Astrocyte (in vitro differentiated cells and primary cell): Measurements from ENCODE around the gene RD3L. TPM values are rescaled to one million over a fixed set of nuclear protein-coding genes. Genes with fewer than 3 reads are reported as not detected.

Experiments
- DNase-seq: peaks from one replicate; pipeline ENCODE4 v3.0.0-alpha.2; 2010; ENCODE audit warnings: low read depth
- FAIRE-seq: peaks from 2 replicates; lab custom pipeline; 2011; peaks lifted over from hg19 to GRCh38; lab: Jason Lieb, UNC
- H2AFZ ChIP-seq: 2 replicates; pipeline ENCODE4 v1.6.0; 2012; ENCODE audit warnings: low read depth, low read length, inconsistent platforms
- H3K27ac ChIP-seq: 2 replicates; pipeline ENCODE4 v1.5.1; 2011; ENCODE audit warnings: low read depth, low read length, inconsistent platforms
- H3K27me3 ChIP-seq: 2 replicates; pipeline ENCODE4 v1.6.0; 2011; ENCODE audit warnings: low read length, inconsistent platforms; ENCODE audit not compliant: insufficient read depth
- H3K36me3 ChIP-seq: 2 replicates; pipeline ENCODE4 v1.5.1; 2011; ENCODE audit warnings: low read length, inconsistent platforms; ENCODE audit not compliant: insufficient read depth
- H3K4me1 ChIP-seq: 2 replicates; pipeline ENCODE4 v1.5.1; 2011; ENCODE audit warnings: low read length, inconsistent platforms; ENCODE audit not compliant: insufficient read depth
- H3K4me2 ChIP-seq: 2 replicates; pipeline ENCODE4 v1.6.0; 2012; ENCODE audit warnings: low read length, inconsistent platforms
- H3K4me3 ChIP-seq: 2 replicates; pipeline ENCODE4 v1.5.1; 2011; ENCODE audit warnings: low read depth, mild to moderate bottlenecking, low read length, inconsistent platforms; ENCODE audit not compliant: insufficient read depth
- H3K79me2 ChIP-seq: 2 replicates; pipeline ENCODE4 v1.6.0; 2012; ENCODE audit warnings: mild to moderate bottlenecking, low read length, inconsistent platforms; ENCODE audit not compliant: insufficient read depth
- H3K9ac ChIP-seq: 2 replicates; pipeline ENCODE4 v1.6.0; 2012; ENCODE audit warnings: mild to moderate bottlenecking, low read length, inconsistent platforms
- H3K9me3 ChIP-seq: 2 replicates; pipeline ENCODE4 v1.5.1; 2012; ENCODE audit warnings: low read depth, mild to moderate bottlenecking, low read length, inconsistent platforms; ENCODE audit not compliant: insufficient read depth
- H4K20me1 ChIP-seq: 2 replicates; pipeline ENCODE4 v1.6.0; 2012; ENCODE audit warnings: low read length, inconsistent platforms; ENCODE audit not compliant: insufficient read depth
- H3K27ac Mint-ChIP-seq: one replicate; pipeline ENCODE4 v1.8.0; 2021; ENCODE audit warnings: mild to moderate bottlenecking, mixed read lengths; ENCODE audit not compliant: unreplicated experiment
- H3K27me3 Mint-ChIP-seq: one replicate; pipeline ENCODE4 v1.8.0; 2021; ENCODE audit warnings: low read depth, mixed read lengths; ENCODE audit not compliant: unreplicated experiment
- H3K36me3 Mint-ChIP-seq: one replicate; pipeline ENCODE4 v1.8.0; 2021; ENCODE audit warnings: low read depth, mixed read lengths; ENCODE audit not compliant: unreplicated experiment
- H3K4me1 Mint-ChIP-seq: one replicate; pipeline ENCODE4 v1.8.0; 2021; ENCODE audit warnings: low read depth, mixed read lengths; ENCODE audit not compliant: unreplicated experiment
- H3K4me3 Mint-ChIP-seq: one replicate; pipeline ENCODE4 v1.8.0; 2021; ENCODE audit warnings: mild to moderate bottlenecking, moderate library complexity, mixed read lengths; ENCODE audit not compliant: unreplicated experiment
- H3K9me3 Mint-ChIP-seq: one replicate; pipeline ENCODE4 v1.8.0; 2021; ENCODE audit warnings: mild to moderate bottlenecking, mixed read lengths; ENCODE audit not compliant: unreplicated experiment
- EZH2 ChIP-seq: IDR thresholded peaks from 2 replicates; pipeline ENCODE4 v1.6.1; 2012; ENCODE audit warnings: mild to moderate bottlenecking, low read length, inconsistent platforms; ENCODE audit not compliant: insufficient read depth
- total RNA-seq: library from RNA; stranded (reverse); gene quantifications from 2 replicates; pipeline ENCODE4 v1.2.1, GENCODE V29; 2021
- TF ChIP-seq, protein P1 (sequence below): IDR thresholded peaks from 2 replicates; pipeline ENCODE4 v1.5.1; 2011; ENCODE audit warnings: low read depth, mild to moderate bottlenecking, inconsistent platforms, low read length, moderate library complexity; ENCODE audit not compliant: insufficient read depth

The RD3L gene
- total RNA-seq, 1 donor from 2014 or later = not detected

DNA sequence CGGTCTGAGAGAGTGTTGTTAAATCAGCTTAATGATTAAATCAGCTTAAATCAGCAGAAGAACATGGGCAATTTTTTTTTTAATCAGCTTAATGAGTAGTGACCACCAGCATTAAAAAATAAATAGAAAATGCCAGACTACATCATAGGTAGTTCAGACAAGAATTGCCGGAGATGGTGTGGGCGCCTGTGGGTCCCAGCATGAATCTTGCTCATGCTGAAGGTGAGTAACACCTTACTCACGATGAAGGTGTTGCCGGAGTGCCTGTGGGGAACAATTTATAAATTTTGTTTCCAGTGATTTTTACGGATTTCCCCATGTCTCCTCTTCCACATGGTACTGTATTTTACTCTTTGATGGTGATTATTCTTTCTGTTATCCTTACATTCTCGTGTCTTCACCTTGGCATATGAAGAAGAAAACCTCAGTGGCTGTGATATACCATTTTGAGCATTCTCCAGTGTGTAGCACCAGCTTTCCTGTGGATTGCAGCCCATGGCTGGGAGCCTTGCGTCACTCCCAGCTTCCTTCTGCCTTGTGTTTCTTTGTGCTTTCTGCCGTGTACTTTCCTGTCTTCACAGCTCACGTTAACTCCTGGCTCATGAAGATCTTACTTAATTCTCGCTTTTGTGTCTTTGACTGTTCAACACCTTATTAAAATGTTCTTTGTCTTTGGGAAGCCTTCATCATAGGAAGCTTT lies 9.4 kb downstream of the RD3L start:
- no peak overlapping the region for H3K9ac ChIP-seq
- no peaks in the 10 kb centered on the region for H4K20me1 ChIP-seq
- no peaks in the 10 kb centered on the region for H3K4me1 ChIP-seq
- H3K4me3 Mint-ChIP-seq = no peak overlapping the region
- H3K79me2 ChIP-seq = no peaks in the 10 kb centered on the region
- FAIRE-seq = no peak
- TF ChIP-seq, protein P1, sequence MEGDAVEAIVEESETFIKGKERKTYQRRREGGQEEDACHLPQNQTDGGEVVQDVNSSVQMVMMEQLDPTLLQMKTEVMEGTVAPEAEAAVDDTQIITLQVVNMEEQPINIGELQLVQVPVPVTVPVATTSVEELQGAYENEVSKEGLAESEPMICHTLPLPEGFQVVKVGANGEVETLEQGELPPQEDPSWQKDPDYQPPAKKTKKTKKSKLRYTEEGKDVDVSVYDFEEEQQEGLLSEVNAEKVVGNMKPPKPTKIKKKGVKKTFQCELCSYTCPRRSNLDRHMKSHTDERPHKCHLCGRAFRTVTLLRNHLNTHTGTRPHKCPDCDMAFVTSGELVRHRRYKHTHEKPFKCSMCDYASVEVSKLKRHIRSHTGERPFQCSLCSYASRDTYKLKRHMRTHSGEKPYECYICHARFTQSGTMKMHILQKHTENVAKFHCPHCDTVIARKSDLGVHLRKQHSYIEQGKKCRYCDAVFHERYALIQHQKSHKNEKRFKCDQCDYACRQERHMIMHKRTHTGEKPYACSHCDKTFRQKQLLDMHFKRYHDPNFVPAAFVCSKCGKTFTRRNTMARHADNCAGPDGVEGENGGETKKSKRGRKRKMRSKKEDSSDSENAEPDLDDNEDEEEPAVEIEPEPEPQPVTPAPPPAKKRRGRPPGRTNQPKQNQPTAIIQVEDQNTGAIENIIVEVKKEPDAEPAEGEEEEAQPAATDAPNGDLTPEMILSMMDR = no peak
- TF ChIP-seq EZH2 = no peak
- H2AFZ ChIP-seq = no peak overlapping the region
- no peaks in the 10 kb centered on the region for H3K36me3 Mint-ChIP-seq
- no peaks in the 10 kb centered on the region for H3K36me3 ChIP-seq
- H3K9me3 Mint-ChIP-seq = no peaks in the 10 kb centered on the region
- no peak overlapping the region for H3K27ac ChIP-seq
- no peaks in the 10 kb centered on the region for H3K4me1 Mint-ChIP-seq
- H3K9me3 ChIP-seq = no peaks in the 10 kb centered on the region
- DNase-seq = no peak
- H3K27me3 Mint-ChIP-seq = peaks cover 4% of the 10 kb centered on the region
- no peak overlapping the region for H3K4me3 ChIP-seq
- H3K4me2 ChIP-seq = no peak overlapping the region
- H3K27me3 ChIP-seq = peaks cover 21% of the 10 kb centered on the region
- no peak overlapping the region for H3K27ac Mint-ChIP-seq

GRCh38 chr14:103931422-103931821 lies 10.9 kb downstream of the RD3L start:
- TF ChIP-seq EZH2 = no peak
- TF ChIP-seq, protein P1 = no peak
- H3K27ac ChIP-seq = no peak overlapping the region
- no peaks in the 10 kb centered on the region for H3K9me3 Mint-ChIP-seq
- no peak overlapping the region for H3K27ac Mint-ChIP-seq
- no peak overlapping the region for H3K4me3 ChIP-seq
- DNase-seq (no peak), FAIRE-seq (no peak)
- no peaks in the 10 kb centered on the region for H4K20me1 ChIP-seq
- no peak overlapping the region for H3K4me2 ChIP-seq
- peaks cover 14% of the 10 kb centered on the region for H3K27me3 ChIP-seq
- no peak overlapping the region for H3K4me3 Mint-ChIP-seq
- no peaks in the 10 kb centered on the region for H3K36me3 ChIP-seq
- H3K27me3 Mint-ChIP-seq = peaks cover 1% of the 10 kb centered on the region
- no peak overlapping the region for H3K9ac ChIP-seq
- no peaks in the 10 kb centered on the region for H3K9me3 ChIP-seq
- no peaks in the 10 kb centered on the region for H3K79me2 ChIP-seq
- no peaks in the 10 kb centered on the region for H3K4me1 ChIP-seq
- H3K4me1 Mint-ChIP-seq = no peaks in the 10 kb centered on the region
- H3K36me3 Mint-ChIP-seq = no peaks in the 10 kb centered on the region
- no peak overlapping the region for H2AFZ ChIP-seq

- no peaks in the 10 kb centered on the region for H3K4me1 ChIP-seq
- H3K9me3 Mint-ChIP-seq = no peaks in the 10 kb centered on the region
- no peaks in the 10 kb centered on the region for H3K79me2 ChIP-seq
- no peaks in the 10 kb centered on the region for H3K4me1 Mint-ChIP-seq
- TF ChIP-seq, protein P1 = no peak
- H3K4me2 ChIP-seq = no peak overlapping the region
- H3K4me3 ChIP-seq = no peak overlapping the region
- no peaks in the 10 kb centered on the region for H3K9me3 ChIP-seq
- FAIRE-seq (no peak), DNase-seq (no peak)
- H4K20me1 ChIP-seq = no peaks in the 10 kb centered on the region
- H3K4me3 Mint-ChIP-seq = no peak overlapping the region
- H2AFZ ChIP-seq = no peak overlapping the region
- H3K27ac ChIP-seq = no peak overlapping the region
- H3K36me3 ChIP-seq = no peaks in the 10 kb centered on the region
- no peak overlapping the region for H3K9ac ChIP-seq
- H3K36me3 Mint-ChIP-seq = no peaks in the 10 kb centered on the region
- peaks cover 1% of the 10 kb centered on the region for H3K27me3 Mint-ChIP-seq
- H3K27me3 ChIP-seq = peaks cover 7% of the 10 kb centered on the region
- H3K27ac Mint-ChIP-seq = no peak overlapping the region
These were observed 12.2 kb downstream of the RD3L start for GRCh38 chr14:103930051-103930604.
